ENCODE results near the gene IL4R. TPM values are rescaled to one million over a fixed set of nuclear protein-coding genes. Genes with fewer than 3 reads are reported as not detected.

Gene IL4R
- total and polyA plus RNA-seq, 2 of the 13 experiments (the other 11 are each of a cell fraction or from before 2014, with no cell fraction given): 15.9 to 49.6 TPM

GRCh38 chr16:27269300-27270150, 44.2 kb upstream of the IL4R start (continued):
- TF ChIP-seq ZNF687 (CRISPR knock-in tag; IDR thresholded peaks at IDR 0.05) (no peak), IRF2 (CRISPR knock-in tag; IDR thresholded peaks at IDR 0.05) (peak; percentile 76), MEIS1 (CRISPR knock-in tag; IDR thresholded peaks at IDR 0.05; ENCODE audit: borderline replicate concordance) (no peak), ZNF543 (CRISPR knock-in tag; IDR thresholded peaks at IDR 0.05) (no peak), KLF13 (CRISPR knock-in tag; IDR thresholded peaks at IDR 0.05) (no peak), RXRA (CRISPR knock-in tag; IDR thresholded peaks at IDR 0.05) (no peak), ZNF503 (CRISPR knock-in tag; IDR thresholded peaks at IDR 0.05) (no peak), ZNF30 (CRISPR knock-in tag; IDR thresholded peaks at IDR 0.05) (no peak), BRF2 (CRISPR knock-in tag; IDR thresholded peaks at IDR 0.05) (no peak), ZNF446 (CRISPR knock-in tag; IDR thresholded peaks at IDR 0.05) (no peak), ZNF562 (CRISPR knock-in tag; IDR thresholded peaks at IDR 0.05; ENCODE audit: borderline replicate concordance) (no peak), NFRKB (IDR thresholded peaks at IDR 0.05) (no peak), ZNF558 (CRISPR knock-in tag; IDR thresholded peaks at IDR 0.05; ENCODE audit: borderline replicate concordance) (no peak), ZNF432 (CRISPR knock-in tag; IDR thresholded peaks at IDR 0.05; ENCODE audit: borderline replicate concordance) (no peak), ZMAT3 (CRISPR knock-in tag; conservative IDR thresholded peaks at IDR 0.05) (no peak), TARDBP (CRISPR knock-in tag; IDR thresholded peaks at IDR 0.05) (peak; percentile 1), HNF4A (CRISPR knock-in tag; IDR thresholded peaks at IDR 0.05) (peak; percentile 93), ZNF317 (CRISPR knock-in tag; IDR thresholded peaks at IDR 0.05) (0 out of 2 replicates have a peak, but pooled peaks have one; percentile 36), NBN (conservative IDR thresholded peaks at IDR 0.05) (no peak), NFE2 (CRISPR knock-in tag; IDR thresholded peaks at IDR 0.05) (no peak), ZFAT (CRISPR knock-in tag; conservative IDR thresholded peaks at IDR 0.05) (no peak)

Measured in HepG2 (cell line).